NB4 (cell line): Measurements from ENCODE around the gene BHMT2.

Experiments
- DNase-seq: peaks from one replicate; pipeline ENCODE4 v3.0.0; 2010; ENCODE audit warnings: low read depth
- H3K4me3 ChIP-seq: one replicate; pipeline ENCODE4 v1.5.1; 2011; ENCODE audit warnings: mild to moderate bottlenecking, low read depth, low read length, moderate library complexity
- CTCF ChIP-seq: IDR thresholded peaks from one replicate; pipeline ENCODE4 v1.5.1; 2012; ENCODE audit warnings: low read depth, low read length
- MAX ChIP-seq: IDR thresholded peaks from 2 replicates; pipeline ENCODE4 v1.6.1; 2011; ENCODE audit warnings: low read depth, low read length
- MYC ChIP-seq: IDR thresholded peaks from 2 replicates; pipeline ENCODE4 v1.6.1; 2011; ENCODE audit warnings: low read depth, low read length
- POLR2A ChIP-seq: IDR thresholded peaks from 2 replicates; pipeline ENCODE4 v1.6.1; 2011; ENCODE audit warnings: mild to moderate bottlenecking; ENCODE audit not compliant: insufficient read length; ENCODE audit errors: extremely low read depth

The BHMT2 gene

GRCh38 chr5:79111387-79111959 is 41.9 kb downstream of the BHMT2 start, which contains the start of gene BHMT:
TSS of gene BHMT (plus strand) at chr5:79111809. CDS start at chr5:79111886, 77 bp downstream.
- no peak within 1 kb of the TSS for H3K4me3 ChIP-seq
- TF ChIP-seq MAX (no peak), MYC (no peak), POLR2A (no peak), CTCF (no peak)
- DNase-seq = no peak

GRCh38 chr5:79111960-79112702 is 42.6 kb downstream of the BHMT2 start:
- TF ChIP-seq MYC (no peak), POLR2A (no peak), MAX (no peak), CTCF (no peak)
- no peak overlapping the region for H3K4me3 ChIP-seq
- DNase-seq = no peak

- TF ChIP-seq MYC (no peak), MAX (no peak), POLR2A (no peak), CTCF (no peak)
- no peak overlapping the region for H3K4me3 ChIP-seq
- no peak for DNase-seq
These were observed 43.1 kb downstream of the BHMT2 start for GRCh38 chr5:79112703-79113058.

GRCh38 chr5:79119486-79119885 is 49.9 kb downstream of the BHMT2 start:
- DNase-seq = no peak
- TF ChIP-seq MAX (no peak), CTCF (no peak), POLR2A (no peak), MYC (no peak)

GRCh38 chr5:79120221-79120620 is 50.7 kb downstream of the BHMT2 start:
- no peak for TF ChIP-seq POLR2A
- TF ChIP-seq MYC = no peak
- TF ChIP-seq CTCF = no peak
- TF ChIP-seq MAX = no peak
- peak; percentile 42 for DNase-seq
- no peak overlapping the region for H3K4me3 ChIP-seq

More at GRCh38 chr5:79119486-79119885, 49.9 kb downstream of the BHMT2 start:
- H3K4me3 ChIP-seq = no peak overlapping the region
